Kidney tubule cell (primary cell): ENCODE data around the gene LMO2.
"Not testable (repeated sequence)": the region's sequence is repeated elsewhere in the genome, so short reads cannot be mapped to it uniquely, and the experiment has no call there.

ENCODE experiments used
- DNase-seq: peaks from one replicate; pipeline ENCODE4 v3.0.0-alpha.2; 2018; ENCODE audit warnings: low spot score

LMO2 gene

GRCh38 chr11:33861386-33861785 lies 30.5 kb downstream of the LMO2 start:
- no peak for DNase-seq

GRCh38 chr11:33860926-33861325 lies 30.9 kb downstream of the LMO2 start:
- peak; percentile 52 for DNase-seq

- no peak for DNase-seq
Observed at GRCh38 chr11:33859306-33859705, 32.6 kb downstream of the LMO2 start.

- DNase-seq, result peak; percentile 66
Observed at GRCh38 chr11:33857933-33858371, 33.9 kb downstream of the LMO2 start.

GRCh38 chr11:33855500-33855899 lies 36.4 kb downstream of the LMO2 start:
- DNase-seq, result no peak

- no peak for DNase-seq
Observed at GRCh38 chr11:33848717-33849390, 43.0 kb downstream of the LMO2 start.

- no peak for DNase-seq
Observed at GRCh38 chr11:33847251-33847650, 44.6 kb downstream of the LMO2 start.

- DNase-seq, result no peak
Observed at GRCh38 chr11:33844236-33844635, 47.6 kb downstream of the LMO2 start.

- DNase-seq, result no peak
Observed at GRCh38 chr11:33843018-33843417, 48.9 kb downstream of the LMO2 start.

- DNase-seq, result no peak
Observed at GRCh38 chr11:33842236-33842915, 49.5 kb downstream of the LMO2 start.

GRCh38 chr11:33838234-33838633 lies 53.6 kb downstream of the LMO2 start:
- DNase-seq, result not testable (repeated sequence)

- not testable (repeated sequence) for DNase-seq
Observed at GRCh38 chr11:33837334-33837733, 54.5 kb downstream of the LMO2 start.

GRCh38 chr11:33835143-33835878 lies 56.6 kb downstream of the LMO2 start:
- peak; percentile 78 for DNase-seq

- no peak for DNase-seq
Observed at GRCh38 chr11:33832676-33833075, 59.2 kb downstream of the LMO2 start.

GRCh38 chr11:33830903-33831648 lies 60.8 kb downstream of the LMO2 start:
- peak; percentile 87 for DNase-seq

- peak; percentile 74 for DNase-seq
Observed at GRCh38 chr11:33829430-33830141, 62.3 kb downstream of the LMO2 start.

- no peak for DNase-seq
Observed at GRCh38 chr11:33828604-33829429, 63.1 kb downstream of the LMO2 start.

- DNase-seq, result no peak
Observed at GRCh38 chr11:33827206-33827605, 64.7 kb downstream of the LMO2 start.

GRCh38 chr11:33825854-33826560 lies 65.9 kb downstream of the LMO2 start:
- no peak for DNase-seq

GRCh38 chr11:33822981-33823380 lies 68.9 kb downstream of the LMO2 start:
- DNase-seq, result not testable (repeated sequence)
